ENCODE measurements around the gene ADAMTS2.

ADAMTS2 gene

DNA sequence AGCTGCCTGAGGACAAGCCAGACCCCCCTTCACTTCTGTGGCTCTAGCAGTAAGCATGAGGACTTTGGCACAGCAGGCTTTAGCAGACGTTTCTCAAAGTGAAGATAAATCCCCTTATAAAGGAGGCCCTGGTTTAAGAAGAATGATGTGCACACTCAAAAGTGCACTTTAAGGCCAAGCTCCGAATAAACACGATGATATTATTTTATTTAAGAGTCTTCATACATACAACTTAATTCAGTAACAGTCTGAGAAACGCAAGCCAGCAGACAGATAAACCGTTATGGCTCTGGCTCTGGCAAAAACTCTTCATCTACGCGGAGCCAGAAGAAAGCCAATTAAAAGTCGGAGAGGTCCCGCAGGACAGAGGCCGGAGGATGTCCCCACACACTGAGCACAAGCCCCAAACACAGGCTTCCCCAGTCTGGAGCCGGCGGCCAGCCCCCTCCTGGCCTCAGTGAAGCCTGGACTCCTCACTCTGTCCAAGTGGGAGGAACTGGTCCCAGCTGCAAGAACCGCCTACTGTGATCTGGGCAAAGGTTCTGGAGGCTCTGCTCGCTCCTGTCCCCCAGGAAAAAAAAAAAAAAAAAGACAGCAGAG is 44.6 kb downstream of the ADAMTS2 start:
- H3K9me3 Mint-ChIP-seq: peaks cover 25% of the 10 kb centered on the region
- no peak overlapping the region for H3K4me3 Mint-ChIP-seq
- H3K27ac Mint-ChIP-seq: no peak overlapping the region
- peaks cover 2% of the 10 kb centered on the region for H3K4me1 Mint-ChIP-seq
- ATAC-seq (ENCODE audit: low read depth) (no peak), DNase-seq (ENCODE audit: low spot score in 2 of 2) (no peak)
- peaks cover 6% of the 10 kb centered on the region for H3K27me3 Mint-ChIP-seq
- no peaks in the 10 kb centered on the region for H3K36me3 Mint-ChIP-seq

- ATAC-seq (ENCODE audit: low read depth): no peak
- Mint-ChIP-seq H3K4me1 (peaks cover 2% of the 10 kb centered on the region), H3K27ac (no peak overlapping the region), H3K36me3 (no peaks in the 10 kb centered on the region), H3K9me3 (peaks cover 12% of the 10 kb centered on the region), H3K4me3 (no peak overlapping the region), H3K27me3 (peaks cover 7% of the 10 kb centered on the region)
- DNase-seq (ENCODE audit: low spot score in 2 of 2): no peak
These were observed 46.9 kb downstream of the ADAMTS2 start for GRCh38 chr5:179298181-179298993.

DNA sequence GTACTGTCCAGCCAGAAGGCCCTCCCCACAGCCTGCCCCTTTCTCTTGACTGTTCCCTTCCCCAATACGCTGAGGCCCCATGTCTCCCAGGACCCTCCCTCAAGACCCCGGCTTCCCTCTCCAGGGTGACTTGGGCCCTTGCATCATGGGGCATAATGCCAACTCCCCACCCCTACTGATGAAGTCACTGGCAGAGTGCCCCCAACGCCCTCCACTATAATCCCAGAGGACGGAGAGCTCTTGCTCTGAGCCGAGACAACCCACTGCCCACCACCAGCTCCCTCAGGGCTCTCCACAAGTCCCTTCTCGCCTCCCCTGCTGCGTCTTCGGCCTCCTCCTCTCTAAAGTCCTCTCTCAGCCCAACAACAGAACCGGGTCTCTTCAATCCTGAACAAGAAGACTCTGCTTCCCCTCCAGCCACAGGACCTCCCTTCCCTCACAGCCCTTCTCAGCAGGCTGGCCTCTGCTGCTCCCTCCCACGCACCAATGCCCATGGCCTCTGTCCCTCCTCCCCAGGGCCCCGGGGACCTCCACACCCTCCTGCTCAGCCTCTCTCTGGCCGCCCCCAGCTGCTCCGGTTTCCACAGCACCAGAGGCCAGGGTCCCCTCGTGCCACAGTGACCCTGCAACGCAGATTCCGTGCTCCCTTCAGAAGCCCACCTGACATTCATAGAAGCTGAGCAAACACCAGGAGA is 47.6 kb downstream of the ADAMTS2 start:
- peaks cover 11% of the 10 kb centered on the region for H3K9me3 Mint-ChIP-seq
- peaks cover 2% of the 10 kb centered on the region for H3K4me1 Mint-ChIP-seq
- no peak for DNase-seq (ENCODE audit: low spot score in 2 of 2)
- no peaks in the 10 kb centered on the region for H3K36me3 Mint-ChIP-seq
- ATAC-seq (ENCODE audit: low read depth): no peak
- H3K4me3 Mint-ChIP-seq: no peak overlapping the region
- H3K27ac Mint-ChIP-seq: no peak overlapping the region
- H3K27me3 Mint-ChIP-seq: peaks cover 7% of the 10 kb centered on the region

- H3K36me3 Mint-ChIP-seq: no peaks in the 10 kb centered on the region
- H3K4me3 Mint-ChIP-seq: no peak overlapping the region
- no peak overlapping the region for H3K27ac Mint-ChIP-seq
- DNase-seq (ENCODE audit: low spot score in 2 of 2): no peak
- no peaks in the 10 kb centered on the region for H3K4me1 Mint-ChIP-seq
- ATAC-seq (ENCODE audit: low read depth): no peak
- H3K9me3 Mint-ChIP-seq: peaks cover 9% of the 10 kb centered on the region
- H3K27me3 Mint-ChIP-seq: peaks cover 7% of the 10 kb centered on the region
These were observed 48.2 kb downstream of the ADAMTS2 start for GRCh38 chr5:179297026-179297425.

- Mint-ChIP-seq H3K27me3 (peaks cover 7% of the 10 kb centered on the region), H3K4me3 (no peak overlapping the region), H3K9me3 (peaks cover 9% of the 10 kb centered on the region), H3K36me3 (no peaks in the 10 kb centered on the region), H3K27ac (no peak overlapping the region), H3K4me1 (no peaks in the 10 kb centered on the region)
- ATAC-seq (ENCODE audit: low read depth) (no peak), DNase-seq (ENCODE audit: low spot score in 2 of 2) (no peak)
These were observed 49.0 kb downstream of the ADAMTS2 start for GRCh38 chr5:179296150-179296821.

GRCh38 chr5:179295778-179296149 is 49.5 kb downstream of the ADAMTS2 start:
- ATAC-seq (ENCODE audit: low read depth) (no peak), DNase-seq (ENCODE audit: low spot score in 2 of 2) (no peak)
- Mint-ChIP-seq H3K27me3 (peaks cover 7% of the 10 kb centered on the region), H3K4me3 (no peak overlapping the region), H3K36me3 (no peaks in the 10 kb centered on the region), H3K27ac (no peak overlapping the region), H3K9me3 (peaks cover 9% of the 10 kb centered on the region), H3K4me1 (no peaks in the 10 kb centered on the region)

- H3K36me3 Mint-ChIP-seq: no peaks in the 10 kb centered on the region
- H3K4me3 Mint-ChIP-seq: no peak overlapping the region
- no peak for ATAC-seq (ENCODE audit: low read depth)
- peaks cover 9% of the 10 kb centered on the region for H3K9me3 Mint-ChIP-seq
- H3K27ac Mint-ChIP-seq: no peak overlapping the region
- no peaks in the 10 kb centered on the region for H3K4me1 Mint-ChIP-seq
- peaks cover 7% of the 10 kb centered on the region for H3K27me3 Mint-ChIP-seq
- DNase-seq (ENCODE audit: low spot score in 2 of 2): no peak
These were observed 50.1 kb downstream of the ADAMTS2 start for GRCh38 chr5:179294891-179295777.

- no peaks in the 10 kb centered on the region for H3K36me3 Mint-ChIP-seq
- DNase-seq (ENCODE audit: low spot score in 2 of 2): no peak
- H3K4me3 Mint-ChIP-seq: no peak overlapping the region
- peaks cover 7% of the 10 kb centered on the region for H3K27me3 Mint-ChIP-seq
- H3K9me3 Mint-ChIP-seq: peaks cover 9% of the 10 kb centered on the region
- H3K27ac Mint-ChIP-seq: no peak overlapping the region
- H3K4me1 Mint-ChIP-seq: no peaks in the 10 kb centered on the region
- ATAC-seq (ENCODE audit: low read depth): no peak
These were observed 51.0 kb downstream of the ADAMTS2 start for GRCh38 chr5:179294131-179294780.

GRCh38 chr5:179292681-179293635 is 52.3 kb downstream of the ADAMTS2 start:
- no peaks in the 10 kb centered on the region for H3K36me3 Mint-ChIP-seq
- H3K4me3 Mint-ChIP-seq: no peak overlapping the region
- no peak for DNase-seq (ENCODE audit: low spot score in 2 of 2)
- H3K9me3 Mint-ChIP-seq: peaks cover 4% of the 10 kb centered on the region
- no peak for ATAC-seq (ENCODE audit: low read depth)
- H3K4me1 Mint-ChIP-seq: no peaks in the 10 kb centered on the region
- H3K27ac Mint-ChIP-seq: no peak overlapping the region
- H3K27me3 Mint-ChIP-seq: peaks cover 7% of the 10 kb centered on the region

- H3K4me1 Mint-ChIP-seq: no peaks in the 10 kb centered on the region
- H3K4me3 Mint-ChIP-seq: no peak overlapping the region
- peaks cover 3% of the 10 kb centered on the region for H3K27me3 Mint-ChIP-seq
- ATAC-seq (ENCODE audit: low read depth) (no peak), DNase-seq (ENCODE audit: low spot score in 2 of 2) (no peak)
- H3K27ac Mint-ChIP-seq: no peak overlapping the region
- H3K9me3 Mint-ChIP-seq: no peaks in the 10 kb centered on the region
- H3K36me3 Mint-ChIP-seq: no peaks in the 10 kb centered on the region
These were observed 53.1 kb downstream of the ADAMTS2 start for GRCh38 chr5:179292202-179292601.

GRCh38 chr5:179290681-179291540 is 54.4 kb downstream of the ADAMTS2 start:
- H3K36me3 Mint-ChIP-seq: no peaks in the 10 kb centered on the region
- no peak overlapping the region for H3K27ac Mint-ChIP-seq
- no peaks in the 10 kb centered on the region for H3K9me3 Mint-ChIP-seq

More at GRCh38 chr5:179290681-179291540, 54.4 kb downstream of the ADAMTS2 start:
- ATAC-seq (ENCODE audit: low read depth) (no peak), DNase-seq (ENCODE audit: low spot score in 2 of 2) (no peak)
- peaks cover 5% of the 10 kb centered on the region for H3K27me3 Mint-ChIP-seq
- no peaks in the 10 kb centered on the region for H3K4me1 Mint-ChIP-seq
- H3K4me3 Mint-ChIP-seq: no peak overlapping the region
